Nucleus accumbens (tissue), 56 donors: ENCODE results near the gene FAT2.

ENCODE experiments used
- DNase-seq, 56 donors: peaks; one replicate each; lab custom pipeline; 2025; lab: John Stamatoyannopoulos, UW

The FAT2 gene

DNA sequence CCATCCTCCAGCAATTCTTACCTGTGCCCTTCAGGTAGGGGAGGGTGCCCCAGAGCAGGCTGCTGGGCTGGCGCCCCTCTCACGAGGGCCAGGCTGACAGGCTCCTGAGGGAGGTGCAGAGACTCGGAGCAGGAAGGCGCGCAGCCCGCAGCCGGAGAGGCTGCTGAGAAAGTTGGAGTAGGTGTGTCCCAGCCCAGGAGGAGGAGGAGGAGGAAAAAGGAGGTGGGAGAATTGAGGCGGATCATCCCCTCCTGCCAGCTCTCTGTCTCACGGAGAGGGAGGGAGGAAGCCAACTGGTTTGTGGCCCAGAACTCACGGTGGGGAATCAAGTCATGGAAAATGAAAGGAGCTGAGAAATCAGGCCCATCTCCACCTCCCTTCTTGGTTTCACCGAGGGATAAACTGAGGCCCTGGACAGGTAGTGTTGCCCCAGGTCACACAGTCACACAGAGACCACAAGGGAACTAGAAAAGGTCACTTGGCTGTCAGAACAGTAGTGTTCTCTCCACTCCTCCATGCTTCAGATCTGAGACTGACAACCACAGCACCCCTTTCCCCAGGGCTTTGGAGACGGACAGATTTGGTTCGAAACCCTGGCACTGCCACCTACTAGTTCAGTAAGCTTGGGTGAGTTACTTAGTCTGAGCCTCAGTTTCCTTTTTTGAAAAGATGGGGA, at the start of gene FAT2:
Gene FAT2 (minus strand): TSS at position 188 of the 676 bp plus-strand sequence. CDS start 22,400 bp downstream, outside the sequence.
- peak in 14 of 56 donors; percentile 8 to 68 (median 24) for DNase-seq

DNA sequence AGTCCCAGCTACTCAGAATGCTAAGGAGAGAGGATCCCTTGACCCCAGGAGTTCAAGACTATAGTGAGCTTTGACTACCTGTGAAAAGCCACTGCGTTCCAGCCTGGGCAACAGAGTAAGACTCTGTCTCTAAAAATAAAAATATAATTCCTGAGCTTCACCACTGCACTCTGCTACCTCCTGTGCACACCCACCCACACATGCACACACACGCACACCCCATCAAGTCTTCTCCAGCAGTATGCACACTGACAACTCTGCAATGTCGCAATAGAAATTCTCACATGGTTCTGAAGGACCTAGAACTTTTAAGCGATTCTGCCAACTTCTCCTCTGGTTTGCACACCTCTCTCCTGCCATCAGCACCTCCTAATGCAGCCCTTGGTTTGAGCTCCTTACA, 47.5 kb upstream of the FAT2 start:
- peak in 8 of 56 donors; percentile 3 to 34 (median 16) for DNase-seq

GRCh38 chr5:151637676-151638075, 46.5 kb upstream of the FAT2 start:
- DNase-seq: no peak

DNA sequence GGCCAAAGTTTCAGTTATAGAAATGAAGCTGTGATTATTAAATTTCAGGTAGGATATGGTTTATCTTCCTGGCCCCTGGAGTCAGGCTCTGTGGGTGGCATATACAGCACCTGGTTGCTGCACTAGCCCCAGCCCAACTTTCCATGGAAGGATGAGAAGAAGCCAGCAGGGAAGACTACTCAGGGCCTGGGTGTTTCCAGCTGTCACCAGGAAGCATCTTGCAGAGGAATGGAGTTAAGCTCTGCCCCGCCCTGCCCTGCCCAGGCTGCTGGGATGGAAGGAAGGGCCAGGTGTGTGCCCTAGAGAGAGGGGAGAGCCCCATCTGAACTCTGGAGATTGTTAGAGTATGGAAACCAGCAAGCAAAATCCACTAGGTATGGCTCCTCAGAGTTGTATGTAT, 42.8 kb upstream of the FAT2 start:
- DNase-seq: no peak

DNA sequence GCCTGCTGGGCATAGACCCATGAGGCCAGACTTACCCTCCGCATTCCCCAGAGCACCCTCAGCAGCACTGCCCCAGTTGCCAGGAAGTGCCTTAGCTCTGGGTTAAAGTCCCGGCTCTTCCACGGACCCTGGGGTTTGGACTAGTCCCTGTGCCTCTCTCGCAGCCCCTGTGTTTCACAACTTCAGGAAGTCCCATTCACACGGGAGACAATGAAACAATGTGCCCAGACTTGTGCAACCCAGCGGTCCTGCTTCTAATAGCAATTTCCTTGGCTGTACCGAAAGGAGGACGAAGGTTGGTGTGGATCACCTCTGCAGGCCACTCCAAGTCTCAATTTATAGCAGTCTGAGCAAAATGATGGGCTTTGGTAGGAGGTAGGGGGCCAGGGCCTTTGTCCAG, 41.8 kb upstream of the FAT2 start:
- no peak for DNase-seq

GRCh38 chr5:151632524-151632923, 41.4 kb upstream of the FAT2 start:
- DNase-seq: peak in 1 of 56 donors; percentile 5

- DNase-seq: no peak
These were observed 40.8 kb upstream of the FAT2 start for GRCh38 chr5:151631941-151632340.

GRCh38 chr5:151630088-151630487, 39.0 kb upstream of the FAT2 start:
- no peak for DNase-seq

DNA sequence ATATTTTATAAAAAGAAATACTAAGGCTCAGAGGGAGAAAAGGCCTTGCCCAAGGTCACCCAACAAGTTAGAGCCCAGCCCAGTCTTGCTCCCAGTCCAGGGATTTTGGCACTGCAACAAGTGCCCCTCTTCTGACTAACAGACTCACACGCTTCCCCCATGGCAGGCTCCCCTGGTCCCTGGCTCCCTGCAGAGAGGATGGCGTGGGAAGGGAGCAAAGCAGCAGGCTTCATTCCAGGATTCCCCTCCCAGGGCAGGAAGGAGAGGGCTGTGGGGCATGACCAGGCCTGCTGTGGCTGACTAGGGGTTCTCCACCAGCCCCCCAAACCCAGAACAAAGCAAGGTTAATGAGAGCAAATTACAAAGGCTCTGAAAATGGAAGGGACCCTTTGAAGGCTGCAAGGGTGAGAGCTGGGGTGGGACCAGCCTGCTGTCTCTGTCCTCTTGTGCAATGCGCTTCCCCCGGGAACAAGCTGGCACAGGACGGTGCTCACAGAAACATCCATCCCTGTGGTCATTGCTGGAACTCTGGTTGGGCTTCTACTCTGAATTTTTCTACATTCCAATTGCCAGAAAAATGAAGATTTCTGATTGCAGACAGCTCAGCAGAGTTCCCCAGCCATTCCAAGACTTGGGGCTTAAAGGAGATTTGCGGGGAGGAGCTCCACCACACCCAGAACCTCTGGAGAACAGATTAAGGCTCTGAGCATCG, 37.1 kb upstream of the FAT2 start:
- DNase-seq: no peak

- no peak for DNase-seq
These were observed 36.5 kb upstream of the FAT2 start for GRCh38 chr5:151627650-151628049.

- DNase-seq: no peak
These were observed 34.2 kb upstream of the FAT2 start for GRCh38 chr5:151625285-151625684.

DNA sequence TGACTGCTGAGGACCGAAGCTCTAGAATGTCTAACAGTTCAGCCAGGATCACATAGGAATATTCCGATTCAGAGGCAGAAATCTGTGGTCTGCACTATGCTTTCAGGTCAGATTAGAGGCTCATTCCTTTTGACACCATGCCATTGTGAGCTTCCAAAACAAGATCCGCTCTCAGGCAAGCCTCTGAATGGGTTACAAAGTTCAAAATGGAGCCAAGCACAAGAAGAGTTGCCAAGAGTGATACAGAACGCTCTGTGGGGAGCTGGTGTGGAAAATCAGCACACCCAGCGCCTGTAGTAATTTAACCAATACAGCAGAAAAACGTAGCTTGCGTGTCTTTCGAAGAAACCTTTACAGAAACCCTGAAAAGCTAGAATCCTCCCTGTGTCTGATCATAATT, 33.3 kb upstream of the FAT2 start:
- peak in 2 of 56 donors; percentile 13 to 25 for DNase-seq

DNA sequence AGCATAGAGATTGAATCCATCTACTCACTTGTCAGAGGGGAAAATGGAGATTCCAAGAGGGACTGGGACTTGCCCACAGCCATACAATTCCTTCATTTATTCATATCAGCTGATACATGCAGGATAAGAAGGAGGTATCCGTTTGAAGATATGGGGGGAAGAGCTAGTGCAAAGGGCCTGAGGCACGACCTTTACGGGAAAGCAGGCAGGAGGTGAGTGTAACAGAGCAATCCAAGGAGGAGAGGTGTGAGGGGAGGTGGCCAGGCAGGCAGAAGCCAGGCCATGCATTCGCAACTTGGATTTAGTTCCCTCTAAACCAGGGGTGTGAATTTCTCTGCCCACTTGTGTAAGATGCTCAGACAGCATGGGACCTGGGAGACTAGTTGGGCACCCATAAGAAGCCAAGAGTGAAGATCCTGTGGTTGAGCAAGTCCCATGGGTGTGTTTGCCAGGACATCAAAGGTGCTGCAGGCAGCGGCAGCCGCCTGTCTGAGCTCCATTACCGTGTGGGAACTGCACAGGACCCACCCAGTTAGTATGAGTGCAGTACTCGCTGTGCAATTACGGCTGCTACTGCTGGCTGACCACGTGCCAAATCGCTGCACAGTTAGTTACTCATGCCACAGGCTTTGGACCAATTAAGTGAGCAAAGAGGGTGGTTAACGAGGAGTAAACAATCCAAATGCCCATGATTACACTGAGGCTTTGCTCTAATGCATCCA, 31.4 kb upstream of the FAT2 start:
- DNase-seq: no peak

DNA sequence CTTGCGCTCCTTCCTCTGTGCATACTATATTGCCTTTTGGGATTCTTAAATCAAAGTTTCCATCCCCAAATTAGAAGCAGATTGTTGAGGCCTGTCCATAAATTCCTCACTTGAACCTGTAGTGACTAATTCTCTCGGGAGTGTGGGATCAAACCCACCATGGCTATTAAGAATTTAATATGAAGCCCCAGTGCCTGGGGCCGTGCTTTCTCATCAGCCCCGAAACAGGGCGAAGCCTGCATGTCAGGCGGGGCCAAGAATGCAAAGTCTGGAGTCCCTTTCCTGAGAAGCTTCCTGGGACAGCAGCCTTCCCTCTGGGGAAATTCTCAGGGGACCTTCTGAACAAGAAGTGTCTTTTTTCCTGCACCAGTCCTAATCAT, 29.3 kb upstream of the FAT2 start:
- no peak for DNase-seq

DNA sequence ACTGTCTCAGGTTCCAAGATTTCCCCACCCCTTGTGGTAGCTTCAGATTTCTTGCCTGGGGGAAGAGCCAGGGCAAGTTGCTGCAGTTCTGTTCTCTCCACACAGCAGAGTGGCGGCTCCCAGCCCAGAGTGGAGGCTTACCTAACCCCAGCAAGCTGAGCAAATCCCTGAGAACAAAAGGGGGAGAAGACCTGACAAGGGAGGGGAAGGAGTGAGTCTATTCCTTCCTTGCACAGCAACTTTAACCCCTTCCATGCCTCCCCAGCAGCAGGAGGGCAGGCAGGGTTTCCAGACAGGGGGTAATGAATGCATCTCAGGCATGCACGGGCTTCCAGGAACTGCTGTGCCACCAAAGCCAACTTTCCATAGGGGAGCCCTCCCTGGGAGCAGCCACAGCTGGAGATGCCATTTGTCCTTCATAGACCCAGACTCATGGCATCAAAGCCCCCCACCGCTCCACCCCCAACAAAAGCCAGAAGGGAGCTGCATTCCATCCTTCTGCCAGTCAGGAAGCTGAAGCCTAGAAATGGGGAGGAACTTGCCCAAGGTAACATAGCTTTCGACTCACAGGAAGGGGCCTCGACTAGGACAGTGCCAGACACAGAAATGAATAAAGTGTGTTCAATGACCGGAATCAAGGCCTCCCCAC, 28.8 kb upstream of the FAT2 start:
- no peak for DNase-seq

GRCh38 chr5:151618907-151619306, 27.8 kb upstream of the FAT2 start:
- DNase-seq: no peak

- DNase-seq: no peak
These were observed 26.9 kb upstream of the FAT2 start for GRCh38 chr5:151617841-151618710.

GRCh38 chr5:151617383-151617840, 26.3 kb upstream of the FAT2 start:
- peak in 2 of 56 donors; percentile 9 to 12 for DNase-seq

- DNase-seq: peak in 4 of 56 donors; percentile 14 to 31 (median 21)
These were observed 24.3 kb upstream of the FAT2 start for GRCh38 chr5:151615431-151615830.

GRCh38 chr5:151614565-151614964, 23.4 kb upstream of the FAT2 start:
- DNase-seq: no peak
